Measurements from ENCODE around the gene ZBTB40.

DNA sequence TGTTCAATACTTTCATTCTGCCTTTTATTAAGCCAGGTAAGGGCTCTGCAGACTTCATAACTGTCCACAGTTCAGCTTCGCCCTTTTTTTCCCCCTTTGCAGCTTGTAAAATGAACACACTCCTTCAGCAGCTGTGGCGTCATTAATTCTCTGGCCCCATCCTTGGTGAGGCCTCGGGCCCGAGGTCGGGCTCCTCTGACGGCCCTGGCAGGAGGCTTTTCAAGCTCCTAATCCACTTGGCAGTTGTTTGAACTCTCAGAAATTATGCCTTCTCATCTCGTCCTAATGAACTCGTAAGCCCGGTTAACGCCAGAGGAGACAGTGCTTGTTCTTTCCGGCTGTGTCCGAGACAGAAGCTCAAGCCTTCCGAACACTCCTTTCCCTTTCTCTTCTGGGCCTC is 93.5 kb downstream of the ZBTB40 start:
- no peak for TF ChIP-seq POLR2A (IDR thresholded peaks at IDR 0.05; ENCODE audit: low read length)
- no peak for TF ChIP-seq GATA1 (IDR thresholded peaks at IDR 0.05; ENCODE audit: low read depth, low read length)

All from erythroblast (primary cell).